GM23248 (cell line): ENCODE data around the gene SMARCA4. TPM values are rescaled to one million over a fixed set of nuclear protein-coding genes. Genes with fewer than 3 reads are reported as not detected.
"Not testable (repeated sequence)": the region's sequence is repeated elsewhere in the genome, so short reads cannot be mapped to it uniquely, and the experiment has no call there.

Source experiments
- DNase-seq: peaks from one replicate; pipeline ENCODE4 v3.0.0-alpha.2; 2015
- H2AFZ ChIP-seq: fragments of 200-600 bp; sonication (generic); 2 replicates; pipeline ENCODE4 v1.6.1; 2016; ENCODE audit warnings: antibody characterized with exemption
- H3F3A ChIP-seq: fragments of 200-600 bp; sonication (generic); 2 replicates; pipeline ENCODE4 v1.6.1; 2016; ENCODE audit warnings: mild to moderate bottlenecking, antibody characterized with exemption, mixed run types; ENCODE audit not compliant: insufficient read depth
- H3K27ac ChIP-seq: fragments of 200-600 bp; sonication (generic); 2 replicates; pipeline ENCODE4 v1.5.1; 2016; ENCODE audit warnings: mild to moderate bottlenecking
- H3K27me3 ChIP-seq: fragments of 200-600 bp; sonication (generic); replicated peaks from 2 replicates; pipeline ENCODE4 v1.6.1; 2016; ENCODE audit warnings: mild to moderate bottlenecking; ENCODE audit not compliant: insufficient read depth
- H3K36me3 ChIP-seq: fragments of 200-600 bp; sonication (generic); 2 replicates; pipeline ENCODE4 v1.6.1; 2016; ENCODE audit warnings: low read depth, mild to moderate bottlenecking
- H3K4me1 ChIP-seq: fragments of 200-600 bp; sonication (generic); 2 replicates; pipeline ENCODE4 v1.6.1; 2016; ENCODE audit warnings: mild to moderate bottlenecking; ENCODE audit not compliant: insufficient read depth
- H3K4me2 ChIP-seq: fragments of 200-600 bp; sonication (generic); one replicate; pipeline ENCODE4 v1.6.1; 2016; ENCODE audit warnings: mild to moderate bottlenecking; ENCODE audit not compliant: unreplicated experiment
- H3K4me3 ChIP-seq: fragments of 200-600 bp; sonication (generic); 2 replicates; pipeline ENCODE4 v1.5.1; 2016; ENCODE audit warnings: mild to moderate bottlenecking
- H3K79me2 ChIP-seq: fragments of 200-600 bp; sonication (generic); 2 replicates; pipeline ENCODE4 v1.6.1; 2016; ENCODE audit warnings: mild to moderate bottlenecking; ENCODE audit not compliant: insufficient read depth
- H3K9ac ChIP-seq: fragments of 200-600 bp; sonication (generic); 2 replicates; pipeline ENCODE4 v1.6.1; 2016; ENCODE audit warnings: mild to moderate bottlenecking
- H3K9me2 ChIP-seq: fragments of 200-600 bp; sonication (generic); 2 replicates; pipeline ENCODE4 v1.6.1; 2016; ENCODE audit warnings: mixed run types, mild to moderate bottlenecking, moderate library complexity; ENCODE audit not compliant: insufficient read depth
- H3K9me3 ChIP-seq: fragments of 200-600 bp; sonication (generic); one replicate; pipeline ENCODE4 v1.6.1; 2017; ENCODE audit warnings: low read depth
- H4K20me1 ChIP-seq: fragments of 200-600 bp; sonication (generic); 2 replicates; pipeline ENCODE4 v1.6.0; 2016; ENCODE audit not compliant: insufficient read depth
- EZH2 ChIP-seq: fragments of 200-600 bp; sonication (generic); IDR thresholded peaks from 2 replicates; pipeline ENCODE4 v1.6.1; 2018; ENCODE audit warnings: antibody characterized with exemption, mild to moderate bottlenecking; ENCODE audit not compliant: insufficient read depth, poor library complexity, severe bottlenecking
- EZH2phosphoT487 ChIP-seq: fragments of 200-600 bp; sonication (generic); IDR thresholded peaks from 2 replicates; pipeline ENCODE4 v1.6.1; 2018; ENCODE audit warnings: antibody characterized with exemption, moderate library complexity, mild to moderate bottlenecking, low read depth; ENCODE audit not compliant: insufficient read depth
- WGBS, 2 experiments: methylation state at CpG; one replicate each; pipeline ENCODE4 v1.1.6; 2015 to 2017; ENCODE audit warnings: low lambda C conversion rate in 2 of 2, low coverage in 1 of 2; ENCODE audit errors: missing lambda C conversion rate in 2 of 2; 5-methylcytosine and 5-hydroxymethylcytosine counted together
- in situ Hi-C: fragments of 300-500 bp; cut with MboI; formaldehyde crosslinking; loops from 2 replicates; pipeline ENCODE4 v1.15.0; 2020
- polyA plus RNA-seq: library from polyadenylated mRNA; unstranded; fragments of >200 nt; fragmentation: Nextera tagmentation; extraction: Ambion mirVana; gene quantifications from 2 replicates; pipeline ENCODE4 v1.2.1, GENCODE V29; 2016
- total RNA-seq: library from RNA; depleted of rRNA; stranded (reverse); fragments of >200 nt; shearing (Covaris generic); gene quantifications from 2 replicates; pipeline ENCODE4 v1.2.3, GENCODE V29; 2014

Gene SMARCA4
- total and polyA plus RNA-seq, 2 experiments from 2014 or later: 37.1 to 44.0 TPM

DNA sequence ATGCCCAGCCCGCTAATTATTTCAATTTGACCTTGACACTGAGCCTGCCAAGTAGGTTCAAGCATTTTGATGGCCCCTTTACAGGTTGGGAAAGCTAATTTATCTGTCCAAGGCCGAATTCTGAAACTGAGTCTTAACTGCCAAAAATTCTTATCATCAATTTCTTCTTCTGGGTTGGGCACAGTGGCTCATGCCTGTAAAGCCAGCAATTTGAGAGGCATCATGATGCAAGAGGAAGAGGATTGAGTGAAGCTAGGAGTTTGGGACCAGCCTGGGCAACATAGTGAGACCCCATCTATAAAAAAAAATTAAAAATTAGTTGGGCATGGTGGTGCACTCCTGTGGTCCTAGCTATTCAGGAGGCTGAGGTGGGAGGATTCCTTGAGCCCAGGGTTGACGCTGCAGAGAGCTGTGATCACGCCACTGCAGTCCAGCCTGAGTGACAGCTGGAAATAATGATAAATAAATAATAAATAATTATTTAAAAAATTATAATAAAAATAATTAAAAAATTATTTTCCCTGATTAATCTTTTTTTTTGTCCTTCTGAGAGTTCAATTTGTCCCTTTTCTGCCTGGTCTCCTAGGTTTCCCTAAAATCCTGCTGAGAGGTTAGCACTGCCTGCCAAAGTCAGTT is 127.2 kb downstream of the SMARCA4 start:
- Histone ChIP-seq H3K79me2 (peaks cover 16% of the 10 kb centered on the region), H3K27ac (peak overlapping the region; percentile 86), H3K9me3 (no peaks in the 10 kb centered on the region), H2AFZ (peak overlapping the region; percentile 73), H3K4me3 (no peak overlapping the region), H3F3A (peaks cover 26% of the 10 kb centered on the region), H3K9me2 (no peaks in the 10 kb centered on the region), H3K4me1 (peaks cover 47% of the 10 kb centered on the region), H3K27me3 (no peaks in the 10 kb centered on the region), H3K4me2 (peak overlapping the region; percentile 83), H3K36me3 (no peaks in the 10 kb centered on the region), H4K20me1 (no peaks in the 10 kb centered on the region), H3K9ac (peak overlapping the region; percentile 96)
- DNase-seq: no peak
- WGBS, 2 experiments: 66 to 70% methylated on average over 4 of the region's 4 CpGs
- TF ChIP-seq EZH2: no peak
- no peak for TF ChIP-seq EZH2phosphoT487
- in situ Hi-C loops: no loop called here

DNA sequence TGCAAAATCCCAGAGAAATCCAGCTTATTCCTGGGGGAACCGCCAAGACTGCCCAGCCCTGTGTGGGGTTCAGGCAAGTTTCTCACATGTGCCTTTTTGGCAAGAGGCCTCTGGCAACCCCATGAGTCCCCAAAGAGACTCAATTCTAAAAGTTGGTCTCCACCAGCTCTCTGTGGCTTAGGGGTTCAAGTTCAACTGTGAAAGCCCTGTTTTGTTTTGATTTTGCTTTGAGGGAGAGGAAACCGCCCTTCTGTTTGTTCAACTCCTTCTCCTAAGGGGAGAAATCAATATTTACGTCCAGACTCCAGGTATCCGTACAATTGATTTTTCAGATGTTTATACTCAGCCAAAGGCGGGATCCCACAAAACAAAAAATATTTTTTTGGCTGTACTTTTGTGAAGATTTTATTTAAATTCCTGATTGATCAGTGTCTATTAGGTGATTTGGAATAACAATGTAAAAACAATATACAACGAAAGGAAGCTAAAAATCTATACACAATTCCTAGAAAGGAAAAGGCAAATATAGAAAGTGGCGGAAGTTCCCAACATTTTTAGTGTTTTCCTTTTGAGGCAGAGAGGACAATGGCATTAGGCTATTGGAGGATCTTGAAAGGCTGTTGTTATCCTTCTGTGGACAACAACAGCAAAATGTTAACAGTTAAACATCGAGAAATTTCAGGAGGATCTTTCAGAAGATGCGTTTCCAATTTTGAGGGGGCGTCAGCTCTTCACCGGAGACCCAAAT is 127.8 kb downstream of the SMARCA4 start:
- H3K9me2 ChIP-seq: no peaks in the 10 kb centered on the region
- no peak for TF ChIP-seq EZH2phosphoT487
- TF ChIP-seq EZH2: no peak
- H4K20me1 ChIP-seq: no peaks in the 10 kb centered on the region
- H3K4me3 ChIP-seq: peak overlapping the region; percentile 89
- DNase-seq: peak; percentile 35
- H2AFZ ChIP-seq: peak overlapping the region; percentile 73
- H3F3A ChIP-seq: peaks cover 26% of the 10 kb centered on the region
- peaks cover 23% of the 10 kb centered on the region for H3K79me2 ChIP-seq
- 10 to 13% methylated on average over 11 of the region's 11 CpGs for WGBS, 2 experiments
- no peaks in the 10 kb centered on the region for H3K27me3 ChIP-seq
- peak overlapping the region; percentile 86 for H3K27ac ChIP-seq
- H3K4me2 ChIP-seq: peak overlapping the region; percentile 83
- no peaks in the 10 kb centered on the region for H3K9me3 ChIP-seq
- H3K4me1 ChIP-seq: peaks cover 45% of the 10 kb centered on the region
- no peaks in the 10 kb centered on the region for H3K36me3 ChIP-seq
- in situ Hi-C loops: no loop called here
- H3K9ac ChIP-seq: peak overlapping the region; percentile 96

DNA sequence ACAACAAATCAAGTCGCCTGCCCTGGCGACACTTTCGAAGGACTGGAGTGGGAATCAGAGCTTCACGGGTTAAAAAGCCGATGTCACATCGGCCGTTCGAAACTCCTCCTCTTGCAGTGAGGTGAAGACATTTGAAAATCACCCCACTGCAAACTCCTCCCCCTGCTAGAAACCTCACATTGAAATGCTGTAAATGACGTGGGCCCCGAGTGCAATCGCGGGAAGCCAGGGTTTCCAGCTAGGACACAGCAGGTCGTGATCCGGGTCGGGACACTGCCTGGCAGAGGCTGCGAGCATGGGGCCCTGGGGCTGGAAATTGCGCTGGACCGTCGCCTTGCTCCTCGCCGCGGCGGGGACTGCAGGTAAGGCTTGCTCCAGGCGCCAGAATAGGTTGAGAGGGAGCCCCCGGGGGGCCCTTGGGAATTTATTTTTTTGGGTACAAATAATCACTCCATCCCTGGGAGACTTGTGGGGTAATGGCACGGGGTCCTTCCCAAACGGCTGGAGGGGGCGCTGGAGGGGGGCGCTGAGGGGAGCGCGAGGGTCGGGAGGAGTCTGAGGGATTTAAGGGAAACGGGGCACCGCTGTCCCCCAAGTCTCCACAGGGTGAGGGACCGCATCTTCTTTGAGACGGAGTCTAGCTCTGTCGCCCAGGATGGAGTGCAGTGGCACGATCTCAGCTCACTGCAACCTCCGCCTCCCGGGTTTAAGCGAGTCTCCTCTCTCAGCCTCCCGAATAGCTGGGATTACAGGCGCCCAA is 128.6 kb downstream of the SMARCA4 start, which contains the start of gene LDLR:
Gene LDLR, plus strand, starts transcription at position 210 of the 760 bp plus-strand sequence. Its CDS starts 86 bp downstream, at position 296.
- H4K20me1 ChIP-seq: no peaks in the 10 kb centered on the region
- peaks cover 30% of the 10 kb centered on the region for H3K79me2 ChIP-seq
- TF ChIP-seq EZH2 (no peak), EZH2phosphoT487 (no peak)
- no peaks in the 10 kb centered on the region for H3K27me3 ChIP-seq
- no peaks in the 10 kb centered on the region for H3K9me2 ChIP-seq
- 1 to 2% methylated on average over 34 to 43 of the region's 43 CpGs for WGBS, 2 experiments
- H3K9me3 ChIP-seq: no peaks in the 10 kb centered on the region
- peaks cover 28% of the 10 kb centered on the region for H3F3A ChIP-seq
- peak within 1 kb of the TSS; percentile 96 for H3K9ac ChIP-seq
- peak within 1 kb of the TSS; percentile 86 for H3K27ac ChIP-seq
- peak within 1 kb of the TSS; percentile 89 for H3K4me3 ChIP-seq
- H3K4me1 ChIP-seq: peaks cover 38% of the 10 kb centered on the region
- H3K36me3 ChIP-seq: no peaks in the 10 kb centered on the region
- H2AFZ ChIP-seq: peak within 1 kb of the TSS; percentile 73
- in situ Hi-C loops: no loop called here
- peak within 1 kb of the TSS; percentile 83 for H3K4me2 ChIP-seq
- DNase-seq: peak; percentile 94

DNA sequence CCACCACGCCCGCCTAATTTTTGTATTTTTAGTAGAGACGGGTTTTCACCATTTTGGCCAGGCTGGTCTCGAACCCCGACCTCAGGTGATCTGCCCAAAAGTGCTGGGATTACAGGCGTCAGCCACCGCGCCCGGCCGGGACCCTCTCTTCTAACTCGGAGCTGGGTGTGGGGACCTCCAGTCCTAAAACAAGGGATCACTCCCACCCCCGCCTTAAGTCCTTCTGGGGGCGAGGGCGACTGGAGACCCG is 129.1 kb downstream of the SMARCA4 start:
- in situ Hi-C loops, H4K20me1 ChIP-seq, H3K9me3 ChIP-seq, H3K9me2 ChIP-seq, H3K36me3 ChIP-seq, DNase-seq, H3K27me3 ChIP-seq: not testable (repeated sequence)
- Histone ChIP-seq H3K4me3 (peak overlapping the region; percentile 89), H3F3A (peaks cover 33% of the 10 kb centered on the region), H3K4me1 (peaks cover 38% of the 10 kb centered on the region), H3K27ac (peak overlapping the region; percentile 86), H2AFZ (peak overlapping the region; percentile 73; the same call in 1 of the 2 replicates), H3K9ac (peak overlapping the region; percentile 96), H3K4me2 (peak overlapping the region; percentile 83), H3K79me2 (peaks cover 35% of the 10 kb centered on the region)
- 1% methylated on average over 15 of the region's 15 CpGs for WGBS, 2 experiments
